GM20000 (cell line): ENCODE results near the gene EFCAB7.

Experiments
- DNase-seq: peaks from one replicate; pipeline ENCODE4 v3.0.0; 2012; ENCODE audit warnings: low spot score
- TF ChIP-seq, protein P1 (sequence below): IDR thresholded peaks from 2 replicates; pipeline ENCODE4 v1.5.1; 2012; ENCODE audit warnings: mild to moderate bottlenecking, control low read depth; ENCODE audit errors: extremely low read depth, missing control alignments

The EFCAB7 gene, protein sequence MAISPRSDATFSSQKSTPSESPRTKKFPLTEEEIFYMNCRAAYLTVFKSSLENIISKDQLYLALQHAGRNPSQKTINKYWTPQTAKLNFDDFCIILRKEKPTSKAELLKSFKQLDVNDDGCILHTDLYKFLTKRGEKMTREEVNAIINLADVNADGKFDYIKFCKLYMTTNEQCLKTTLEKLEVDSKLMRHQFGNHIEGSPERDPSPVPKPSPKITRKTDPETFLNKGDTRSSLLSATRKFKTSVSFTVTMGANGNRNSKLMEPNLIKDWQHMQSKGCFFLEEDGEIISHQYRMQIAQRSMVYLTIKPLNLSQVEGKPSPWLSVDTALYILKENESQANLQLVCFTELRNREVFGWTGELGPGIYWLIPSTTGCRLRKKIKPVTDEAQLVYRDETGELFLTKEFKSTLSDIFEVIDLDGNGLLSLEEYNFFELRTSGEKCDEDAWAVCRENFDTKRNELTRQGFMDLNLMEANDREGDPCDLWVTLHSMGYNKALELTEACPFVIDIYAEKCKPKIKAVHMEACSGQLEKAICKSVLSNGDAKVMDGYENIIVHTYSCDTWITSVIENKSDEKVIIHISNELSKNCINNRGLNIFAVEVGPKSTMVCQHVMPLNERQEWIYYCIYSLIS

DNA sequence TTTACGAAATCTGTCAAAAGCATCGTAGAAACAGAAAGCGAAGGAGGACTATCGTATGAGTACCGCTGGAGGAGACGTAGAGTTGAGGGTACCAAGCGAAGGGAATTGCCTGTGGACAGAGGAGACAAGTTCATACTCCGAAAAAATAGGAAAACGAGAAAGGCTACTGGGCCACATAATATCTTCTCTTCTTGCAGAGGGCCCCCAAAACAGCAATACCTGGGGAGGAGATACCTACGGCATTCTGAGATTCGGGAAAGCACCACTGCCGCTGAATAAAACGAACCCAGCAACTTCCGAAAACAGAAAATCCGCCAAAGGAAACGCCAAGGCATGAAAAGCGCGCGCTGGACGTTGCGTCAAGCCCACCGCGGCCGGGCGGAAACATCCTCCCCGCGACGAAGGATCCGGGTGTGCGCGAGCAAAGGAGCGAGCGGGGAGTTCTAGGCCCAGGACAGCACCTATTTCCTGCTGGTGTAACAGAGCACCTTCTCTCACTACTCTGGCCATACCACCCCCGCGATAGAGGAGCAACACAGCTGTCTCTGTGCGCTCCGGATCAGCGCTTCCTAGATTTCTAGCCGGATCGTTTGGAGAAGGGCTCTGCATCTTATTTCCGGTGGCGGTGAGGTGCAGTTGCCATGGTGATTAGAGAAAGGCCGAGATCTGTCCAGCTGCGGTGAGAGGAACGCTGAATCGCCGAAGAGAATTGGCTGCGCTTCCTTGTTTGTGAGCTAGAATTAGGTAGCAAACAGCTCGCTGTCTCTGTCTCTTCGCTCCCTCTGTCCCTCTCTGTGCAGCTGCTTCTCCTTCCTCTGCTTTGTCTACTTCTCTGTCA is at the start of gene EFCAB7, which contains the start of gene ITGB3BP:
TSS of gene EFCAB7 (plus strand) at position 635 of the 838 bp plus-strand sequence. CDS start 2,048 bp downstream, outside the sequence.
TSS of gene ITGB3BP (minus strand) at position 335 of the 838 bp plus-strand sequence. CDS start at position 243, 92 bp downstream.
- TF ChIP-seq, protein P1, sequence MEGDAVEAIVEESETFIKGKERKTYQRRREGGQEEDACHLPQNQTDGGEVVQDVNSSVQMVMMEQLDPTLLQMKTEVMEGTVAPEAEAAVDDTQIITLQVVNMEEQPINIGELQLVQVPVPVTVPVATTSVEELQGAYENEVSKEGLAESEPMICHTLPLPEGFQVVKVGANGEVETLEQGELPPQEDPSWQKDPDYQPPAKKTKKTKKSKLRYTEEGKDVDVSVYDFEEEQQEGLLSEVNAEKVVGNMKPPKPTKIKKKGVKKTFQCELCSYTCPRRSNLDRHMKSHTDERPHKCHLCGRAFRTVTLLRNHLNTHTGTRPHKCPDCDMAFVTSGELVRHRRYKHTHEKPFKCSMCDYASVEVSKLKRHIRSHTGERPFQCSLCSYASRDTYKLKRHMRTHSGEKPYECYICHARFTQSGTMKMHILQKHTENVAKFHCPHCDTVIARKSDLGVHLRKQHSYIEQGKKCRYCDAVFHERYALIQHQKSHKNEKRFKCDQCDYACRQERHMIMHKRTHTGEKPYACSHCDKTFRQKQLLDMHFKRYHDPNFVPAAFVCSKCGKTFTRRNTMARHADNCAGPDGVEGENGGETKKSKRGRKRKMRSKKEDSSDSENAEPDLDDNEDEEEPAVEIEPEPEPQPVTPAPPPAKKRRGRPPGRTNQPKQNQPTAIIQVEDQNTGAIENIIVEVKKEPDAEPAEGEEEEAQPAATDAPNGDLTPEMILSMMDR = no peak
- peak; percentile 76 for DNase-seq

DNA sequence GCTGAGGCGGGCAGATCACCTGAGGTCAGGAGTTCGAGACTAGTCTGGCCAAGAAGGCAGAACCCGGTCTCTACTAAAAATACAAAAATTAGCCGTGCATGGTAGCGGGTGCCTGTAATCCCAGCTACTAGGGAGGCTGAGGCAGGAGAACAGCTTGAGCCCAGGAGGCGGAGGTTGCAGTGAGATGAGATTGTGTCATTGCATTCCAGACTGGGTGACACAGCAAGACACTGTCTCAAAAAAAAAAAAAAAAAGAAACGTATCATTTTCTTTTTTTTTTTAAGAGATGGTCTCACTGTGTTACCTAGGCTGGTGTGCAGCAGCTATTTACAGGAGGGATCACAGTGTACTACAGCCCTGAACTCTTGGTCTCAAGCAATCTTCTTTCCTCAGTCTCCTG is 47.6 kb upstream of the EFCAB7 start:
- TF ChIP-seq, protein P1 = no peak
- DNase-seq = no peak

DNA sequence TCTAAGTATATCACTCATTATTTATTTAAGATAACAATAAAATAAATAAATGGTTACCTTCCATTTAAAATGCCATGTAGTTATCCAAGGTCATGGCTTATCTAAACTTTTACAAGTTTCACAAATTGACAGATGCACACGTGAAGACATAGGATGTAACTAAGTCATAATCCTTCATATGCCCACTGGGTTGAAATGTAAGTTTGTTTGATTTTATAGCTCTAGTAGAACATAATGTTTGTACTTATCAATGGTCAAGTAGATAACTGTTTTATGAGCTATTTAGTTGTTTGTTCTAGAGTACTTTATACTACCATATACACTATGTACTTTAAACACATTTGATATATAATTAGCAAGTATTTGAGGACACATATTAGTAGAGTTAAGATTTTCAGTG is 43.3 kb upstream of the EFCAB7 start:
- no peak for DNase-seq
- TF ChIP-seq, protein P1 = no peak

DNA sequence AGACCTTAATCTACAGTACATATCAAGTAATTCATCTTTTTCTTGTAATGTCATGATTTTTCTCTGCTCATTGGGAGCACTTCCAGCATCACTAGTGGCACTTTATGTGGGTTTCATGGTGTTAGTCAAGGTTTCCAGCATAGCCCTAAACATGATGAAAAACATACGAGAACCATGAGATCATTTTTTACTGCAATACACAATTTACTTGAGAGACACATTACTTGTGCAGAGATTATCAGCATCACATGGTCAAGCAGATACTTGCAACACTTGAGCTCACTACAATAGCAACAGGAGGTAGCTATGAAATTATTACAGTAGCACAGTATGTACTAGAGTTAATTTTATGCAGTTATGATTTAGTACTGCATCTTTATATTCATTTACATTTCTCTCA is 36.7 kb upstream of the EFCAB7 start:
- DNase-seq = no peak
- TF ChIP-seq, protein P1 = no peak

DNA sequence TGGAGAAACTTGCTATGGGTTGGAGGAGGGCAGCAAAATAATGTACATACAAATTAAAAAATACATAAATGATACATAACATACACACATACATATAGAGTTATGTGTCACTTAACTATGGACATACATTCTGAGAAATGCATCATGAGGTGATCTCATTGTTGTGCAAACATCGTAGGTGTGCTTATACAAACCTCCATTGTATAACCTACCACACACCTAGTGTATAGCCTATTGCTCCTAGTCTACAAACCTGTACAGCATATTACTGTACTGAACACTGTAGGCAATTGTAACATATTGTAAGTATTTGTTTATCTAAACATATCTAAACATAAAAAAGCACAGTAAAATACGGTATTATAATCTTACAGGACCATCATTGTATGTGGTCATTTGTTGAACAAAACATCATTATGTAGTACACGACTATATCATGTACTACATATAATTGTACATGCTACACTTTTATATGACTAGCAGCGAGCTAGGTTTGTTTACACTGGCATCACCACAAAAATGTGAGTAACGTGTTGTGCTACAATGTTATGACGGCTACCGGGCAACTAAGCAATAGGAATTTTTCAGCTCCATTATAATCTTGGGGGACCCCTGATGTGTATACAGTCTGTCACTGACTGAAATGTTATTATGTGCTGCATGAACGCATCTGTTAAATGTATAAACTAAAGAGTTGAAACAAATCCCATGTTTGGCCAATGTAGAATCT is 35.8 kb upstream of the EFCAB7 start:
- TF ChIP-seq, protein P1 = no peak
- no peak for DNase-seq

DNA sequence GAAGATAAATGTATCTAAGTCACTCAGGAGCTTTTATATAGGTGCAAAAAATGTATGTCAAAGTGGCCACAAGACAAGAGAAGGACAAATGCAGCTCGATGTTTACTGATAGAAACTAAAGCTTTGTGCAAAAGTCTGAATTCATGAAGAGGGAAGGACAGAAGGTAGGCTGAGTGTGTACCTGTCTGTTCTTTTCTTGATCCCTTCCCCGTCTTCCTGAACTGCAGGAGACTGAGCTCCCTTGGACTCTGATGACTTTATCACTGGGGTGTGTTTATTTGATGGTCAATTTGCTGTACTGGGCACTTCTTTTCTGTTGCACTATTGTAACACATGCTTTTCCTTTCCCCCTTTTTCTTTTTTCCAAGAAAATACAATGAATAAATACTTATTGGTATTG is 25.7 kb upstream of the EFCAB7 start:
- TF ChIP-seq, protein P1 = no peak
- no peak for DNase-seq
